HCT116 (cell line): ENCODE results near the gene CD82. TPM values are rescaled to one million over a fixed set of nuclear protein-coding genes. Genes with fewer than 3 reads are reported as not detected.

Experiments used
- ATAC-seq: fragments of 200-7000 bp; cut with Tn5 transposase; 2 replicates; pipeline ENCODE4 v1.9.1; 2020; ENCODE audit warnings: mild to moderate bottlenecking, moderate library complexity
- BruUV-seq: library from RNA; stranded (reverse); fragments of 400-500 nt; replicated peaks from 2 replicates; lab custom pipeline; 2021; lab: Mats Ljungman, UMichigan
- CTCF ChIA-PET: fragments of 300-600 bp; sonication (Branson Sonifier 250); formaldehyde crosslinking; loops from one replicate; lab custom pipeline; 2021; ENCODE audit warnings: antibody characterized with exemption; lab: Charles Lee
- POLR2A ChIA-PET: fragments of 300-600, 350-600 bp; sonication (Branson Sonifier 250); formaldehyde crosslinking; loops from one replicate; lab custom pipeline; 2021; ENCODE audit warnings: antibody characterized with exemption; lab: Charles Lee
- RAD21 ChIA-PET, 2 experiments: fragments of 300-600 bp; sonication (Branson Sonifier 250); formaldehyde crosslinking; loops; one replicate each; lab custom pipeline; 2023; ENCODE audit warnings: low total read pairs in 2 of 2; ENCODE audit not compliant: uncharacterized antibody in 2 of 2, unreplicated experiment in 2 of 2, low non-redundant PET in 1 of 2; lab: Charles Lee
- DNase-seq: peaks from one replicate; pipeline ENCODE4 v3.0.0-alpha.2; 2010; ENCODE audit warnings: low read depth, low spot score
- H2AFZ ChIP-seq: fragments of 200-600 bp; shearing (Covaris generic), sonication (generic); 2 replicates; pipeline ENCODE4 v1.6.1; 2017; ENCODE audit warnings: low read depth, mixed run types, mixed read lengths, antibody characterized with exemption, low read length; ENCODE audit not compliant: poor library complexity, severe bottlenecking
- H3K27ac ChIP-seq: 2 replicates; pipeline ENCODE4 v1.5.1; 2012; ENCODE audit warnings: low read depth, low read length
- H3K27me3 ChIP-seq: fragments of 200-600 bp; sonication (generic); 2 replicates; pipeline ENCODE4 v1.6.1; 2016; ENCODE audit warnings: mixed run types, low read length, mixed read lengths; ENCODE audit not compliant: insufficient read depth
- H3K36me3 ChIP-seq, 2 experiments: fragments of 200-500 bp in 1 of 2; fragments of 200-600 bp in 1 of 2; sonication (Bioruptor generic) in 1 of 2; sonication (generic) in 1 of 2; 2 replicates each; pipeline versions ENCODE4 v1.5.1 to v1.6.1; 2014 to 2016; ENCODE audit warnings: low read length in 2 of 2, inconsistent platforms in 1 of 2, mixed read lengths in 1 of 2, mixed run types in 1 of 2; ENCODE audit not compliant: insufficient read depth in 2 of 2, control insufficient read depth in 1 of 2
- H3K4me1 ChIP-seq, 2 experiments: fragments of 200-600 bp in 1 of 2; sonication (generic) in 1 of 2; 2 replicates each; pipeline versions ENCODE4 v1.5.1 to v1.6.1; 2012 to 2017; ENCODE audit warnings: low read length in 2 of 2, inconsistent platforms in 1 of 2, mild to moderate bottlenecking in 1 of 2, mixed read lengths in 1 of 2, mixed run types in 1 of 2, moderate library complexity in 1 of 2; ENCODE audit not compliant: insufficient read depth in 2 of 2, control insufficient read depth in 1 of 2
- H3K4me2 ChIP-seq: fragments of 200-600 bp; sonication (generic); 2 replicates; pipeline ENCODE4 v1.6.1; 2017; ENCODE audit warnings: mixed run types, low read length, mixed read lengths
- H3K4me3 ChIP-seq, 2 experiments: fragments of 200-600 bp in 1 of 2; sonication (generic) in 1 of 2; replicated peaks in 1 of 2; 2 replicates each; pipeline ENCODE4 v1.5.1; 2011 to 2016; ENCODE audit warnings: low read length in 2 of 2, control low read depth in 1 of 2, low read depth in 1 of 2, mild to moderate bottlenecking in 1 of 2, mixed read lengths in 1 of 2, mixed run types in 1 of 2
- H3K79me2 ChIP-seq: fragments of 200-600 bp; sonication (generic); 2 replicates; pipeline ENCODE4 v1.6.1; 2017; ENCODE audit warnings: mild to moderate bottlenecking, mixed run types, low read length, moderate library complexity, mixed read lengths; ENCODE audit not compliant: insufficient read depth
- H3K9ac ChIP-seq: fragments of 200-600 bp; sonication (generic); 2 replicates; pipeline ENCODE4 v1.6.1; 2016; ENCODE audit warnings: low read length, mixed read lengths
- H3K9me2 ChIP-seq: fragments of 200-600 bp; sonication (generic), shearing (Covaris generic); 2 replicates; pipeline ENCODE4 v1.6.1; 2017; ENCODE audit warnings: mixed run types, mild to moderate bottlenecking, moderate library complexity; ENCODE audit not compliant: insufficient read depth
- H3K9me3 ChIP-seq, 2 experiments: fragments of 200-500 bp in 1 of 2; fragments of 200-600 bp in 1 of 2; sonication (Bioruptor generic) in 1 of 2; sonication (generic) in 1 of 2; 2 replicates each; pipeline ENCODE4 v1.6.1; 2014 to 2017; ENCODE audit warnings: low read length in 2 of 2, mixed read lengths in 2 of 2, inconsistent platforms in 1 of 2, low read depth in 1 of 2, mild to moderate bottlenecking in 1 of 2, mixed run types in 1 of 2, moderate library complexity in 1 of 2; ENCODE audit not compliant: control insufficient read depth in 1 of 2, insufficient read depth in 1 of 2
- H4K20me1 ChIP-seq: fragments of 200-600 bp; sonication (generic), shearing (Covaris generic); 2 replicates; pipeline ENCODE4 v1.6.1; 2017; ENCODE audit warnings: mixed run types, mild to moderate bottlenecking, moderate library complexity; ENCODE audit not compliant: insufficient read depth
- CBX3 ChIP-seq: IDR thresholded peaks from 2 replicates; pipeline ENCODE4 v1.6.1; 2012; ENCODE audit warnings: low read depth
- EGR1 ChIP-seq: IDR thresholded peaks from 2 replicates; pipeline ENCODE4 v1.6.1; 2012; ENCODE audit warnings: low read depth
- ELF1 ChIP-seq: IDR thresholded peaks from 2 replicates; pipeline ENCODE4 v1.6.1; 2012; ENCODE audit warnings: low read depth, borderline replicate concordance
- JUND ChIP-seq: IDR thresholded peaks from 2 replicates; pipeline ENCODE4 v1.6.1; 2012
- MAX ChIP-seq: IDR thresholded peaks from 2 replicates; pipeline ENCODE4 v1.6.1; 2012
- POLR2A ChIP-seq: IDR thresholded peaks from 2 replicates; pipeline ENCODE4 v1.7.0; 2011; ENCODE audit warnings: borderline replicate concordance; ENCODE audit not compliant: insufficient read depth, insufficient read length; ENCODE audit errors: extremely low read depth
- RAD21 ChIP-seq: IDR thresholded peaks from 2 replicates; pipeline ENCODE4 v1.6.1; 2012; ENCODE audit warnings: low read depth, mild to moderate bottlenecking
- SIN3A ChIP-seq: IDR thresholded peaks from 2 replicates; pipeline ENCODE4 v1.6.1; 2012; ENCODE audit warnings: low read depth
- SP1 ChIP-seq: IDR thresholded peaks from 2 replicates; pipeline ENCODE4 v1.6.1; 2012; ENCODE audit warnings: low read depth
- SRF ChIP-seq: IDR thresholded peaks from 2 replicates; pipeline ENCODE4 v1.6.1; 2012; ENCODE audit warnings: low read depth
- YY1 ChIP-seq: IDR thresholded peaks from 2 replicates; pipeline ENCODE4 v1.6.1; 2011; ENCODE audit warnings: low read length, low read depth, moderate library complexity, mild to moderate bottlenecking; ENCODE audit not compliant: insufficient replicate concordance; ENCODE audit errors: extremely low read depth
- ZNF274 ChIP-seq: fragments of 200-500 bp; sonication (Bioruptor generic); IDR thresholded peaks from 2 replicates; pipeline ENCODE4 v1.6.1; 2014; ENCODE audit warnings: mild to moderate bottlenecking, low read depth, low read length, inconsistent platforms
- intact Hi-C: fragments of 100-400 bp; cut with micrococcal nuclease; formaldehyde crosslinking; loops from 2 replicates; pipeline ENCODE4 v1.10.0; 2022
- total RNA-seq: library from RNA; stranded (reverse); gene quantifications from one replicate; pipeline ENCODE4 v1.2.1, GENCODE V29; 2021; ENCODE audit not compliant: unreplicated experiment
- TF ChIP-seq, protein P1 (sequence below): IDR thresholded peaks from 2 replicates; pipeline ENCODE4 v1.6.1; 2011; ENCODE audit warnings: mild to moderate bottlenecking, low read length, moderate library complexity; ENCODE audit not compliant: insufficient replicate concordance; ENCODE audit errors: extremely low read depth

The CD82 gene
- total RNA-seq, 1 experiment from 2014 or later = 16.7 TPM

- H4K20me1 ChIP-seq = no peaks in the 10 kb centered on the region
- no peak overlapping the region for H3K4me3 ChIP-seq
- H3K27ac ChIP-seq = no peak overlapping the region
- no peaks in the 10 kb centered on the region for H3K9me3 ChIP-seq
- no peak for ATAC-seq
- no peak for TF ChIP-seq ELF1
- TF ChIP-seq SP1 = no peak
- TF ChIP-seq EGR1 = no peak
- TF ChIP-seq RAD21 = no peak
- TF ChIP-seq MAX = no peak
- TF ChIP-seq SRF = no peak
- TF ChIP-seq CBX3 = no peak
- no peak for TF ChIP-seq ZNF274
- TF ChIP-seq POLR2A = no peak
- no peak for TF ChIP-seq SIN3A
- no peak for TF ChIP-seq JUND
- TF ChIP-seq, protein P1, sequence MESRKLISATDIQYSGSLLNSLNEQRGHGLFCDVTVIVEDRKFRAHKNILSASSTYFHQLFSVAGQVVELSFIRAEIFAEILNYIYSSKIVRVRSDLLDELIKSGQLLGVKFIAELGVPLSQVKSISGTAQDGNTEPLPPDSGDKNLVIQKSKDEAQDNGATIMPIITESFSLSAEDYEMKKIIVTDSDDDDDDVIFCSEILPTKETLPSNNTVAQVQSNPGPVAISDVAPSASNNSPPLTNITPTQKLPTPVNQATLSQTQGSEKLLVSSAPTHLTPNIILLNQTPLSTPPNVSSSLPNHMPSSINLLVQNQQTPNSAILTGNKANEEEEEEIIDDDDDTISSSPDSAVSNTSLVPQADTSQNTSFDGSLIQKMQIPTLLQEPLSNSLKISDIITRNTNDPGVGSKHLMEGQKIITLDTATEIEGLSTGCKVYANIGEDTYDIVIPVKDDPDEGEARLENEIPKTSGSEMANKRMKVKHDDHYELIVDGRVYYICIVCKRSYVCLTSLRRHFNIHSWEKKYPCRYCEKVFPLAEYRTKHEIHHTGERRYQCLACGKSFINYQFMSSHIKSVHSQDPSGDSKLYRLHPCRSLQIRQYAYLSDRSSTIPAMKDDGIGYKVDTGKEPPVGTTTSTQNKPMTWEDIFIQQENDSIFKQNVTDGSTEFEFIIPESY = no peak
- no peak for TF ChIP-seq YY1
- no TSS peak for BruUV-seq
- intact Hi-C loops = no loop called here
- no peak overlapping the region for H2AFZ ChIP-seq
- no peak for DNase-seq
- H3K4me2 ChIP-seq = no peak overlapping the region
- H3K79me2 ChIP-seq = no peaks in the 10 kb centered on the region
- ChIA-PET RAD21 (no interaction called here), POLR2A (no interaction called here), CTCF (interaction anchor here (0.9 to 1.6 kb wide), 2 partner anchors 18 to 42 kb away, joined by 3 to 4 read pairs; no protein-coding TSS in a partner anchor)
- H3K36me3 ChIP-seq = no peaks in the 10 kb centered on the region
- H3K27me3 ChIP-seq = no peaks in the 10 kb centered on the region
- H3K9ac ChIP-seq = no peak overlapping the region
- no peaks in the 10 kb centered on the region; a peak in 1 of 4 replicates for H3K4me1 ChIP-seq
- no peaks in the 10 kb centered on the region for H3K9me2 ChIP-seq
Observed at GRCh38 chr11:44598831-44599230, 33.4 kb downstream of the CD82 start.
